Measurements from ENCODE around the gene PPAN. TPM values are rescaled to one million over a fixed set of nuclear protein-coding genes. Genes with fewer than 3 reads are reported as not detected.

Gene PPAN
- total and polyA plus RNA-seq, 4 donors: 13.1 to 30.9 (median 24.5) TPM

Other genes with a start within 250 kb of the PPAN start
- gene OLFM2, start 169.8 kb upstream of the PPAN start, total RNA-seq: 1 to 10 TPM; 3.9 to 4.8 TPM
- 10 to 100 TPM; 13.5 to 14.5 TPM for gene OLFM2, start 169.8 kb upstream of the PPAN start, polyA plus RNA-seq
- 10 to 100 TPM in 1 of 2 donors, 1 to 10 TPM in 1; 8.2 to 13.3 TPM for gene COL5A3, start 95.9 kb upstream of the PPAN start, total RNA-seq
- 10 to 100 TPM in 1 of 2 donors, 1 to 10 TPM in 1; 4.9 to 84.7 TPM for gene COL5A3, start 95.9 kb upstream of the PPAN start, polyA plus RNA-seq
- gene RDH8, start 92.9 kb upstream of the PPAN start, total RNA-seq: not detected
- gene RDH8, start 92.9 kb upstream of the PPAN start, polyA plus RNA-seq: not detected
- gene SHFL, start 20.0 kb upstream of the PPAN start, total RNA-seq: 10 to 100 TPM; 32.1 to 50.5 TPM
- gene SHFL, start 20.0 kb upstream of the PPAN start, polyA plus RNA-seq: 10 to 100 TPM; 20.3 to 70.2 TPM
- under 1 TPM; 0.19 to 0.24 TPM for gene ANGPTL6, start 3.7 kb upstream of the PPAN start, total RNA-seq
- under 1 TPM; 0.41 to 0.63 TPM for gene ANGPTL6, start 3.7 kb upstream of the PPAN start, polyA plus RNA-seq
- gene P2RY11, start 5.3 kb downstream of the PPAN start, total RNA-seq: 10 to 100 TPM in 1 of 2 donors, 1 to 10 TPM in 1; 9.7 to 10.5 TPM
- 10 to 100 TPM in 1 of 2 donors, 1 to 10 TPM in 1; 5.3 to 16.0 TPM for gene P2RY11, start 5.3 kb downstream of the PPAN start, polyA plus RNA-seq
- 100 to 1,000 TPM; 143 to 176 TPM for gene EIF3G, start 13.5 kb downstream of the PPAN start, total RNA-seq
- 100 to 1,000 TPM; 162 to 319 TPM for gene EIF3G, start 13.5 kb downstream of the PPAN start, polyA plus RNA-seq
- 10 to 100 TPM; 59.6 to 89.0 TPM for gene DNMT1, start 88.6 kb downstream of the PPAN start, total RNA-seq
- gene DNMT1, start 88.6 kb downstream of the PPAN start, polyA plus RNA-seq: 10 to 100 TPM in 1 of 2 donors, 1 to 10 TPM in 1; 7.1 to 32.7 TPM
- gene S1PR2, start 125.0 kb downstream of the PPAN start, total RNA-seq: 10 to 100 TPM in 1 of 2 donors, 1 to 10 TPM in 1; 9.8 to 14.3 TPM
- gene S1PR2, start 125.0 kb downstream of the PPAN start, polyA plus RNA-seq: 1 to 10 TPM; 3.3 to 4.2 TPM
- gene MRPL4, start 145.9 kb downstream of the PPAN start, total RNA-seq: 10 to 100 TPM; 22.7 to 25.4 TPM
- 10 to 100 TPM; 27.4 to 38.2 TPM for gene MRPL4, start 145.9 kb downstream of the PPAN start, polyA plus RNA-seq
- 10 to 100 TPM; 41.2 to 43.6 TPM for gene ICAM1, start 164.8 kb downstream of the PPAN start, total RNA-seq
- gene ICAM1, start 164.8 kb downstream of the PPAN start, polyA plus RNA-seq: 1 to 10 TPM; 4.0 to 6.0 TPM
- gene ICAM4, start 180.6 kb downstream of the PPAN start, total RNA-seq: 1 to 10 TPM in 1 of 2 donors, under 1 TPM in 1; 0.93 to 2.8 TPM
- gene ICAM4, start 180.6 kb downstream of the PPAN start, polyA plus RNA-seq: not detected
- 1 to 10 TPM; 1.3 to 2.5 TPM for gene ICAM5, start 183.6 kb downstream of the PPAN start, total RNA-seq
- gene ICAM5, start 183.6 kb downstream of the PPAN start, polyA plus RNA-seq: under 1 TPM in 1 of 2 donors, not detected in 1; 0.10 TPM
- gene ZGLP1, start 203.5 kb downstream of the PPAN start, total RNA-seq: 1 to 10 TPM; 1.3 to 3.1 TPM
- 10 to 100 TPM in 1 of 2 donors, 1 to 10 TPM in 1; 2.1 to 22.4 TPM for gene ZGLP1, start 203.5 kb downstream of the PPAN start, polyA plus RNA-seq
- 10 to 100 TPM in 1 of 2 donors, 1 to 10 TPM in 1; 7.5 to 17.3 TPM for gene FDX2, start 209.7 kb downstream of the PPAN start, total RNA-seq
- gene FDX2, start 209.7 kb downstream of the PPAN start, polyA plus RNA-seq: 10 to 100 TPM; 25.8 to 26.0 TPM
- gene RAVER1, start 227.2 kb downstream of the PPAN start, total RNA-seq: 10 to 100 TPM; 24.0 TPM
- 10 to 100 TPM in 1 of 2 donors, 1 to 10 TPM in 1; 7.9 to 10.4 TPM for gene RAVER1, start 227.2 kb downstream of the PPAN start, polyA plus RNA-seq
- gene ICAM3, start 233.3 kb downstream of the PPAN start, total RNA-seq: 10 to 100 TPM; 10.1 to 10.5 TPM
- 1 to 10 TPM; 6.3 to 7.8 TPM for gene ICAM3, start 233.3 kb downstream of the PPAN start, polyA plus RNA-seq

All from aorta (tissue), 4 donors.